ENCODE results near the gene OR51G1.

OR51G1 gene

DNA sequence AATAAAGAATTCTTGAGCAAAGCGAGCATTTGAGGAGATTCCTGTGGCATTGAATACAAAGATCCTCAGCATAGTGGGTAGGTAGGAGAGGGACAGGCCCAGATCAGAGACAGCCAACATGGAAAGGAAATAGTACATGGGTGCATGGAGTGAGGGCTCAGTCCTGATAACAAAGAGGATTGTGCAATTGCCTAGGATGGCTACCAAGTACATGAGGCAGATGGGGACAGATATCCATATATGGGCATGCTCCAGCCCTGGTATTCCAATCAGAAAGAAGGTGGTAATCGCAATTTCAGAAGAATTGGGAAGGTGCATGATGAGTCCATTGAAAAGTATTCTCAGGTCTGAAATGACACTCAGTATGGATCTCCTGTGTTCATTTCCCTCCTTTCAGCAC lies 33.9 kb downstream of the OR51G1 start:
- TF ChIP-seq, protein P1, sequence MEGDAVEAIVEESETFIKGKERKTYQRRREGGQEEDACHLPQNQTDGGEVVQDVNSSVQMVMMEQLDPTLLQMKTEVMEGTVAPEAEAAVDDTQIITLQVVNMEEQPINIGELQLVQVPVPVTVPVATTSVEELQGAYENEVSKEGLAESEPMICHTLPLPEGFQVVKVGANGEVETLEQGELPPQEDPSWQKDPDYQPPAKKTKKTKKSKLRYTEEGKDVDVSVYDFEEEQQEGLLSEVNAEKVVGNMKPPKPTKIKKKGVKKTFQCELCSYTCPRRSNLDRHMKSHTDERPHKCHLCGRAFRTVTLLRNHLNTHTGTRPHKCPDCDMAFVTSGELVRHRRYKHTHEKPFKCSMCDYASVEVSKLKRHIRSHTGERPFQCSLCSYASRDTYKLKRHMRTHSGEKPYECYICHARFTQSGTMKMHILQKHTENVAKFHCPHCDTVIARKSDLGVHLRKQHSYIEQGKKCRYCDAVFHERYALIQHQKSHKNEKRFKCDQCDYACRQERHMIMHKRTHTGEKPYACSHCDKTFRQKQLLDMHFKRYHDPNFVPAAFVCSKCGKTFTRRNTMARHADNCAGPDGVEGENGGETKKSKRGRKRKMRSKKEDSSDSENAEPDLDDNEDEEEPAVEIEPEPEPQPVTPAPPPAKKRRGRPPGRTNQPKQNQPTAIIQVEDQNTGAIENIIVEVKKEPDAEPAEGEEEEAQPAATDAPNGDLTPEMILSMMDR (IDR thresholded peaks at IDR 0.05) = no peak
- TF ChIP-seq ZFX (IDR thresholded peaks at IDR 0.05; ENCODE audit: borderline replicate concordance) = no peak
- no peak overlapping the region for H3K27ac ChIP-seq

DNA sequence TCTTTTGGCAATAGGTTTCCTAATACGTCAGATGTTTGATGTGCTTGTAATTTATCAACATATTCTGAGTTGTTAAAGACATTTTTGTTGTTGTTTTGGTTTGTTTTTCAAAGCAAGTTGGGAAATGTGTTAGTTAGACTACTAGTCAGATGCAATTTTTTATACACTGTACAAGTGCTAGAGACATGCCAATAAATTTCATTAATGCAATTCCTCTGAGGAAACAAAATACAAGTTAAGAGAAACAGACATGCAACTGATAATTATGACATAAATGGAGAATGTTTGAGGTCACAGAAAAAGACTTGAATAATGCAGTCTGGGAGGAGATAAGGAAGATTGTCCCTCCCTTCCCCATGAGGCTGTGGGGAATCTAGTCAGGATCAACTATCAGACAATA lies 36.5 kb downstream of the OR51G1 start:
- TF ChIP-seq, protein P1 (IDR thresholded peaks at IDR 0.05) = no peak
- TF ChIP-seq ZFX (IDR thresholded peaks at IDR 0.05; ENCODE audit: borderline replicate concordance) = no peak
- H3K27ac ChIP-seq = no peak overlapping the region

DNA sequence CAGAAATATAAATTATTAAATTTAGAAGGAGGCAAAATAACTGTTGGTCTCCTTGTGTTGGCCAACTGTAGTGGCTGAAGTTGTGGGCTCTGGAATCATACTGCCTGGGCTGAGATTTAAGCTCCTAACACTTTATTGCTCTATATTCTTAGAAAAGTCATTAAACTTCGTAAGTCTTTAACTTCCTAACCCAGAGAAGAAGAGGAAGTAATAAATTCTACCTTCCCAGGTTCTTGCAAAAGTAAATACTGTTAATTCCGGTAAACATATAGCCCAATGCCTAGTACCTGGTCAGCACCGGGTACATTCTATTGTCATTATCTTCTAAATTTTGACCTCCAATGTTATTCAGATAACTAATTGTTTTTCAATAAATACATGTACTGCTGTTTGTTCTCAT lies 38.0 kb downstream of the OR51G1 start:
- TF ChIP-seq, protein P1 (IDR thresholded peaks at IDR 0.05) = no peak
- no peak for TF ChIP-seq ZFX (IDR thresholded peaks at IDR 0.05; ENCODE audit: borderline replicate concordance)
- H3K27ac ChIP-seq = no peak overlapping the region

DNA sequence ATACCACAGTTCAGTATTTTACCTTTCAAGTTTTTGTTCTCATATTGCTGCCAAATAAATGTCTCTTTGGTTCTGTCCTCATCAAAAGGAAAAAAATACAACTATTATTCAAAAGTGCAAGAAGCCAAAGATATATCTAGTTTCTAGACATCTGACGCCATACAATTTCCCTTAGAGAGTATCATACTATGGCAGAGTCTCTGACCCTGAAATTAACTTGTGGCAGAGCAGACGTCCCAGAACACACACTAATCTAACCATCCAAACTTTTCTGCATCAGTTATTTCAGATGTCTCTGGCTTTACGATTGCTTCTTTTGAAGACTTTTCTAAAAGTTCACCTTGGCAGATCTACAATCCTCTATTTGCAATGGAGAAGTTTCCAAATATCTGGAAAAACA lies 39.8 kb downstream of the OR51G1 start:
- TF ChIP-seq ZFX (IDR thresholded peaks at IDR 0.05; ENCODE audit: borderline replicate concordance) = no peak
- TF ChIP-seq, protein P1 (IDR thresholded peaks at IDR 0.05) = no peak

DNA sequence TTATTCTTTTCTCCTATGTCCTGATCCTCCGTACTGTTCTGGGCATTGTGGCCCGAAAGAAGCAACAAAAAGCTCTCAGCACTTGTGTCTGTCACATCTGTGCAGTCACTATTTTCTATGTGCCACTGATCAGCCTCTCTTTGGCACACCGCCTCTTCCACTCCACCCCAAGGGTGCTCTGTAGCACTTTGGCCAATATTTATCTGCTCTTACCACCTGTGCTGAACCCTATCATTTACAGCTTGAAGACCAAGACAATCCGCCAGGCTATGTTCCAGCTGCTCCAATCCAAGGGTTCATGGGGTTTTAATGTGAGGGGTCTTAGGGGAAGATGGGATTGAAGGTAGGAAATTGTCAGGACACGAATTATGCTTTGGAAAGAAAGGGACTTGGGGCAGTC lies 41.6 kb downstream of the OR51G1 start:
- no peak overlapping the region for H3K27ac ChIP-seq
- TF ChIP-seq ZFX (IDR thresholded peaks at IDR 0.05; ENCODE audit: borderline replicate concordance) = no peak
- TF ChIP-seq, protein P1 (IDR thresholded peaks at IDR 0.05) = no peak

More for the DNA sequence above, 39.8 kb downstream of the OR51G1 start:
- no peak overlapping the region for H3K27ac ChIP-seq

DNA sequence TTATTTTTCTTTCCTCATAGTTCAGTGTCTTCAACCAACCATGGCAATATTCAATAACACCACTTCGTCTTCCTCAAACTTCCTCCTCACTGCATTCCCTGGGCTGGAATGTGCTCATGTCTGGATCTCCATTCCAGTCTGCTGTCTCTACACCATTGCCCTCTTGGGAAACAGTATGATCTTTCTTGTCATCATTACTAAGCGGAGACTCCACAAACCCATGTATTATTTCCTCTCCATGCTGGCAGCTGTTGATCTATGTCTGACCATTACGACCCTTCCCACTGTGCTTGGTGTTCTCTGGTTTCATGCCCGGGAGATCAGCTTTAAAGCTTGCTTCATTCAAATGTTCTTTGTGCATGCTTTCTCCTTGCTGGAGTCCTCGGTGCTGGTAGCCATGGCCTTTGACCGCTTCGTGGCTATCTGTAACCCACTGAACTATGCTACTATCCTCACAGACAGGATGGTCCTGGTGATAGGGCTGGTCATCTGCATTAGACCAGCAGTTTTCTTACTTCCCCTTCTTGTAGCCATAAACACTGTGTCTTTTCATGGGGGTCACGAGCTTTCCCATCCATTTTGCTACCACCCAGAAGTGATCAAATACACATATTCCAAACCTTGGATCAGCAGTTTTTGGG lies 42.2 kb downstream of the OR51G1 start, which contains the start of gene OR51T1:
TSS of gene OR51T1 (plus strand) at position 41 of the 641 bp plus-strand sequence. CDS start at position 41, 0 bp downstream.
- no peak within 1 kb of the TSS for H3K27ac ChIP-seq
- TF ChIP-seq, protein P1 (IDR thresholded peaks at IDR 0.05) = no peak
- no peak for TF ChIP-seq ZFX (IDR thresholded peaks at IDR 0.05; ENCODE audit: borderline replicate concordance)

DNA sequence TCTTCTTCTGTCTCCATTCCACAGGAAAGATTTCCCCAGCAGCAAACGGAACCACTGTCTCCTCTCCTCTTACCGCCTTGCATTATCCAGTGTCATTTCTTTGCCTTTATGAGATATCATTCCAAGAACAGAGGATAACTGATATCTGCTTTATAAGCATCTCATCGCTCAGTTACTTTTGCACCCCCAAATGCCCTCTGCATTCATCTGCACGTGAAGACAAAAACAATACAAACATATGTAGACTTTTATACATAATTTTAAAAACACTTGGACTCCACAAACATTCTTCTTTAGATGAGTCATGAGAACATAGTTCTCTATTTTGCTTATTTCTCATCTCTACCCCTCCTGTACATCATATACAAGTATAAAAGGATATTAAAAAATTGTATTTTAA lies 43.0 kb downstream of the OR51G1 start:
- H3K27ac ChIP-seq = no peak overlapping the region
- TF ChIP-seq ZFX (IDR thresholded peaks at IDR 0.05; ENCODE audit: borderline replicate concordance) = no peak
- TF ChIP-seq, protein P1 (IDR thresholded peaks at IDR 0.05) = no peak

All from 22Rv1 (cell line).